GM19239 (cell line): Measurements from ENCODE around the gene SBK2.
"Not testable (repeated sequence)": the region's sequence is repeated elsewhere in the genome, so short reads cannot be mapped to it uniquely, and the experiment has no call there.

Experiments used
- DNase-seq: peaks from one replicate; pipeline ENCODE4 v3.0.0; 2011; ENCODE audit warnings: low spot score; ENCODE audit not compliant: insufficient read length
- FAIRE-seq: peaks from 2 replicates; lab custom pipeline; 2011; peaks lifted over from hg19 to GRCh38; lab: Jason Lieb, UNC

The SBK2 gene, protein sequence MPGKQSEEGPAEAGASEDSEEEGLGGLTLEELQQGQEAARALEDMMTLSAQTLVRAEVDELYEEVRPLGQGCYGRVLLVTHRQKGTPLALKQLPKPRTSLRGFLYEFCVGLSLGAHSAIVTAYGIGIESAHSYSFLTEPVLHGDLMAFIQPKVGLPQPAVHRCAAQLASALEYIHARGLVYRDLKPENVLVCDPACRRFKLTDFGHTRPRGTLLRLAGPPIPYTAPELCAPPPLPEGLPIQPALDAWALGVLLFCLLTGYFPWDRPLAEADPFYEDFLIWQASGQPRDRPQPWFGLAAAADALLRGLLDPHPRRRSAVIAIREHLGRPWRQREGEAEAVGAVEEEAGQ

GRCh38 chr19:55536951-55537740 is at the start of gene SBK2:
Gene SBK2, minus strand, starts transcription at chr19:55537133. Its CDS starts 839 bp downstream, at chr19:55536294.
- DNase-seq (no peak), FAIRE-seq (no peak)

- no peak for FAIRE-seq
- no peak for DNase-seq
These were observed 48.9 kb upstream of the SBK2 start for GRCh38 chr19:55585658-55586339.

DNA sequence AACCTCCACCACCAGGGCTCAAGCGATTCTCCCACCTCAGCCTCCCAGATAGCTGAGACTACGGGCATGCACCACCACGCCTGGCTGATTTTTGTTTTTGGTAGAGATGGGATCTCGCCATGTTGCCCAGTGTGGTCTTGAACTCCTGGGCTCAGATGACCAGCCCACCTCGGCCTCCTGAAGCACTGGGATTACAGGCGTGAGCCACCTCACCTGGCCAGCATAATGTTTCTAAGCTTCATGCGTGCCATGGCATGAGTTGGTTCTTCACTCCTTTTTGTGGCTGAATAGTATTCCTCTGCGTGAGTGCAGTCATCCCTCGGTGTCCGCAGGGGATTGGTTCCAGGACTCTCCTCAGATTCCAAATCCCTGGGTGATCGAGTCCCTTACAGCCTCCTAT is 47.9 kb upstream of the SBK2 start:
- no peak for DNase-seq
- FAIRE-seq = no peak

- FAIRE-seq, DNase-seq: not testable (repeated sequence)
These were observed 47.0 kb upstream of the SBK2 start for GRCh38 chr19:55583897-55584296.

DNA sequence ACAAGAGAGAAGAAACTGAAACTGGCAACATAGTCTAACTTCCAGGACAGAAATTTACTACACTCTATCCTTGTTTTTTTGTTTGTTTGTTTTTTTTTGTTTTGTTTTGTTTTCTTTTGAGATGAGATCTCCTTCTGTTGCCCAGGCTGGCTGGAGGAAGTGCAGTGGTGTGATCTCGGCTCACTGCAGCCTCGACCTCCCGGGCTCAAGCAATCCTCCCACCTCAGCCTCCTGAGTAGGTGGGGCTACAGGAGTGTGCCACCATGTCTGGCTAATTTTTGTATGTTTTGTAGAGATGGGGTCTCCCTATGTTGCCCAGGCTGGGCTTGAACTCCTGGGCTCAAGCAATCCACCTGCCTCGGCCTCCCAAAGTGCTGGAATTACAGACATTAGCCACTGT is 45.4 kb upstream of the SBK2 start:
- not testable (repeated sequence) for FAIRE-seq, DNase-seq

GRCh38 chr19:55581823-55582223 is 44.9 kb upstream of the SBK2 start:
- DNase-seq (no peak), FAIRE-seq (no peak)

GRCh38 chr19:55581145-55581822 is 44.4 kb upstream of the SBK2 start:
- DNase-seq (no peak), FAIRE-seq (peak; percentile 76)

DNA sequence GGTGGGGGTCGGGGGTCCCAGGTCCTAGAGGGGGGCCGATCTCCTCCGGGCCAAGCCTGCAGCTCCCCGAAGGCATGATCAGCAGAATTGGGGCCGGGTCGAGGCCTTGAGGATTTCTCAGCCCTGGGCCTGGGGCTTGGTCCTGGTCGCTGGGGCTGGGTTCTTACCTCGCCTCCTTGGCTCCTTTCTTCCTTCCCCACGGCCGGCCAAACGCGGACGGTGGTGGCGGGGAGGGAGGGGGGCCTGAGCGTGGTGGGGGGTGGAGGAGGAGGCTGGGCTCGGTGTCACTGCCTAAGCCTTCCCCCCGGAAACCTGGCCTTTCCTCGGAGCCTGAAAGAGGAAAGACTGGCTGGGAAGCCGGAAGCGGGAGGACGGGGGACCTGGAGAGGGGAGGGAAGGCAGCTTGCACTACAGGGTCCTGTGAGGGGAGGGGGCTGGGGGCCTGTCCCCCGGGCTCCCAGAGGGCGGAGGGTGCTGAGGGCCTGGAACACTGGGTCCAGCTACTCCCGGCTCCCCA is 43.8 kb upstream of the SBK2 start, which contains the start of gene ZNF579:
ZNF579 (minus strand) TSS at position 221 of the 517 bp plus-strand sequence. CDS start 1,209 bp downstream, outside the sequence.
- FAIRE-seq (peak; percentile 60), DNase-seq (peak; percentile 96)

- DNase-seq = peak; percentile 63
- no peak for FAIRE-seq
These were observed 43.1 kb upstream of the SBK2 start for GRCh38 chr19:55579766-55580621.

DNA sequence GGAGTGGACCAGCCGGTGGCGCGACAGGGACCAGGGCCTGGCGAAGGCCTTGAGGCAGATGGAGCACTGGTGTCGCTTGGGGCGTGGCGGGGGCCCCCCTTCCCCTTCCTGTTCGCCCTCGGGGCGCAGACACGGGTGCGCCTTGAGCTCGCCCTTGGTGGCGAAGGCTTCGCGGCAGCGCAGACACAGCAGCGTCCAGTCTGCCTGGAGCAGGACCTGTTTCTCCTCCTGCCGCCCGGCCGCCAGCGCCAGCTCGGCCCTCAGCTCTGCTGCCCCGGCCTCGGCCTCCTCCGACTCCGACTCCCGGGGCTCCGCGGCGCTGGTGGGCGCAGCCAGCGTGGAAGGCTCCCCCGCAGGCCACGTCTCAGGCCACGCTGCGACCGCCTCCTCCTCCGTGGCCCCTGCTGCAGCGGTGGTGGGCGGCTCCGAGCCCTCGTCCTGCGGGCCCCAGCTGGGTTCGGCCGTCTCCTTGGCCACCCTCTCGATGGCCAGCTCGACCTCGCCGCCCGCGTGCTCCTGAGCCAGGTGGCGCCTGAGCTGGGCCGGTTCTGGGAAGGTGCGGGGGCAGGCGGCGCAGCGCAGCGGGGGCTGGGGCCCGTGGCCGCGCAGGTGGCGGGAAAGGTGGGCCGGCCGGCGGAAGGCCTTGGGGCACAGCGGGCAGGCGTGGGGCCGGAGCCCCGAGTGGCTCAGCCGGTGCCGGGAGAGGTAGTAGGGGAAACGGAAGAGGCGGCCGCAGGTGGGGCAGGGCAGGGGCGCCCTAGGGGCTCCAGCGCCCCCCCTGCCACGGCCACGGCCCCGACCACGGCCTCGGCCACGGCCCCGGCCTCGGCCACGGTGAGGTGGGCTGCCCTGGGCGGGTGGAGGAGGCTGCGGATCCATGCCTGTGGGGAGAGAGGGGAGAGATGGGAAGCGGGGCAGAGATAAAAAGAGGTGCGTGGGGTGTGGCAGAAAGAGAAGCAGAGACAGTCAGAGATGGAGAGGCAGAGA is 42.1 kb upstream of the SBK2 start:
- DNase-seq (no peak), FAIRE-seq (no peak)

GRCh38 chr19:55578031-55578760 is 41.3 kb upstream of the SBK2 start:
- DNase-seq (no peak), FAIRE-seq (no peak)

- FAIRE-seq = no peak
- no peak for DNase-seq
These were observed 39.8 kb upstream of the SBK2 start for GRCh38 chr19:55576746-55577145.

DNA sequence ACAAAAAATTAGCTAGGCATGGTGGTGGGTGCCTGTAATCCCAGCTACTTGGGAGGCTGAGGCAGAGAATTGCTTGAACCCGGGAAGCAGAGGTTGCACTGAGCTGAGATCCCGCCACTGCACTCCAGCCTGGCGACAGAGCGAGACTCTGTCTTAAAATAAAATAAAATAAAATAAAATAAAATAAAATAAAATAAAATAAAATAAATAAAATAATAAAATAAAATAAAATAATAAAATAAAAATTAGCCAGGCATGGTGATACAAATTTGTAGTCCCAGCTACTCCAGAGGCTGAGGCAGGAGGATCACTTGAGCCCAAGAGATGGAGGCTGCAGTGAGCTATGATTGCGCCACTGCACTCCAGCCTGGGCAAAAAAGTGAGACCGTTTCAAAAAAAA is 37.0 kb upstream of the SBK2 start:
- FAIRE-seq, DNase-seq: not testable (repeated sequence)

- not testable (repeated sequence) for FAIRE-seq, DNase-seq
These were observed 32.5 kb upstream of the SBK2 start for GRCh38 chr19:55569477-55569876.

- DNase-seq = no peak
- FAIRE-seq = no peak
These were observed 30.9 kb upstream of the SBK2 start for GRCh38 chr19:55567708-55568328.

DNA sequence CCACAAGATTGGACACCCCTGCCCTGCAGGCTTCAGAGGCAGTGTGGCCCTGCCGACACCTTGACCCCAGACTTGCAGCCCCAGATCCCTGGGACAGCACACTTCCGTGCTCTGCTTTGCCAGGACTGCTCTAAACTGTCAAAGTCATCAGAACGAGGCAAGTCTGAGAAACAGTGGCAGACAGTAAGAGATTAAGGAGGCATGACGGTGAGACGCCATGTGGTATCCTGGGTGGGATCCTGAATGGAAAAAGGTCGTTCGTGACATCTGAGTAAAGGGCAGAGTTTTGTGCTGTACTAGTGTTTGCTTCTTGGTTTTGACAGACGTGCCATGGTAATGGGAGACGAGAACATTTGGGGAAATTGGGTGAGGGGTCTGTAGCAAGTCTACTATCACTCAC is 29.9 kb upstream of the SBK2 start:
- FAIRE-seq (no peak), DNase-seq (no peak)

DNA sequence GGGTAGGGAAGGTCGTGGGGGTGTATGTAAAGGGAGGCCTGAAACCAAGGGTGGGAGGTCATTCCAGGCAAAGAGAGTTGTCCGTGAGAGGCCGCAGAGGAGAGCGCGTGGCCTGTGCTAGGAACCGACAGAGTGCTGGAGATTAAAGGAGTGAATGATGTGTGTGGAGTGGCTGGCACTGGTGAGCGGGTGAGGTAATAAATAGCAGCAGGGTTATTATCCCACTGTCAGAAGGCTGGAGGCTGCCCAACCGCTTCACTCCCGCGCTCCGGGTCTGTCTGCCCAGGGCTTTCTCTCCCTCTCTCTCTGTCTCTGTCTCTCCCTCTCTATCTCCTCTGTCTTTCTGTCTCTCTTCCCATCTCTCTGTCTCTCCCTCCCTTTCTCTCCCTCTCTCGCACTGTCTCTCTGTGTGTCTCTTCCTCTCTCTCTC is 26.3 kb upstream of the SBK2 start:
- DNase-seq (no peak), FAIRE-seq (no peak)
